Upper lobe of right lung (tissue), 1 donor: Measurements from ENCODE around the gene PRKCA. TPM values are rescaled to one million over a fixed set of nuclear protein-coding genes. Genes with fewer than 3 reads are reported as not detected.

Experiments
- ATAC-seq: fragments of 200-7000 bp; cut with Tn5 transposase; one replicate; pipeline ENCODE4 v1.9.1; 2020; ENCODE audit warnings: mild to moderate bottlenecking, moderate library complexity
- DNase-seq: peaks from one replicate; pipeline ENCODE4 v3.0.0-alpha.2; 2020
- H3K27ac ChIP-seq: fragments of 200-600 bp; one replicate; pipeline ENCODE4 v1.8.0; 2022
- H3K27me3 ChIP-seq: fragments of 200-600 bp; one replicate; pipeline ENCODE4 v1.8.0; 2022; ENCODE audit warnings: mild to moderate bottlenecking
- H3K36me3 ChIP-seq: fragments of 200-600 bp; one replicate; pipeline ENCODE4 v1.8.0; 2022
- H3K4me1 ChIP-seq: fragments of 200-600 bp; one replicate; pipeline ENCODE4 v1.8.0; 2022
- H3K4me3 ChIP-seq: fragments of 200-600 bp; one replicate; pipeline ENCODE4 v1.8.0; 2022; ENCODE audit warnings: mild to moderate bottlenecking
- H3K9me3 ChIP-seq: fragments of 200-600 bp; one replicate; pipeline ENCODE4 v1.8.0; 2022
- intact Hi-C: fragments of 100-400 bp; cut with DNase I; formaldehyde crosslinking; loops from one replicate; pipeline ENCODE4 v1.11.0; 2022
- total RNA-seq: library from RNA; stranded (reverse); fragmentation: NEBNext Ultra II Directional; extraction: Animal tissue kit (Norgen Biotek cat#: 25700); gene quantifications from one replicate; pipeline ENCODE4 v1.2.1, GENCODE V29; 2021
- TF ChIP-seq, protein P1 (sequence below): fragments of 200-600 bp; IDR thresholded peaks from one replicate; pipeline ENCODE4 v1.8.0; 2022; ENCODE audit warnings: antibody characterized with exemption
- donor health status: DM: no; HTN: yes; CAD: no; lungs with severe emphysema.

Gene PRKCA
- total RNA-seq, 1 donor from 2014 or later = 43.4 TPM

- no peak for ATAC-seq
- Histone ChIP-seq H3K27ac (no peak overlapping the region), H3K36me3 (no peaks in the 10 kb centered on the region), H3K4me3 (no peak overlapping the region), H3K9me3 (no peaks in the 10 kb centered on the region), H3K4me1 (peaks cover 5% of the 10 kb centered on the region), H3K27me3 (no peaks in the 10 kb centered on the region)
- TF ChIP-seq, protein P1, sequence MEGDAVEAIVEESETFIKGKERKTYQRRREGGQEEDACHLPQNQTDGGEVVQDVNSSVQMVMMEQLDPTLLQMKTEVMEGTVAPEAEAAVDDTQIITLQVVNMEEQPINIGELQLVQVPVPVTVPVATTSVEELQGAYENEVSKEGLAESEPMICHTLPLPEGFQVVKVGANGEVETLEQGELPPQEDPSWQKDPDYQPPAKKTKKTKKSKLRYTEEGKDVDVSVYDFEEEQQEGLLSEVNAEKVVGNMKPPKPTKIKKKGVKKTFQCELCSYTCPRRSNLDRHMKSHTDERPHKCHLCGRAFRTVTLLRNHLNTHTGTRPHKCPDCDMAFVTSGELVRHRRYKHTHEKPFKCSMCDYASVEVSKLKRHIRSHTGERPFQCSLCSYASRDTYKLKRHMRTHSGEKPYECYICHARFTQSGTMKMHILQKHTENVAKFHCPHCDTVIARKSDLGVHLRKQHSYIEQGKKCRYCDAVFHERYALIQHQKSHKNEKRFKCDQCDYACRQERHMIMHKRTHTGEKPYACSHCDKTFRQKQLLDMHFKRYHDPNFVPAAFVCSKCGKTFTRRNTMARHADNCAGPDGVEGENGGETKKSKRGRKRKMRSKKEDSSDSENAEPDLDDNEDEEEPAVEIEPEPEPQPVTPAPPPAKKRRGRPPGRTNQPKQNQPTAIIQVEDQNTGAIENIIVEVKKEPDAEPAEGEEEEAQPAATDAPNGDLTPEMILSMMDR = no peak
- DNase-seq = no peak
- intact Hi-C loops = no loop called here
Measured at GRCh38 chr17:66308856-66309255, 6.4 kb downstream of the PRKCA start.

GRCh38 chr17:66309793-66310192, 7.4 kb downstream of the PRKCA start:
- intact Hi-C loops = no loop called here
- TF ChIP-seq, protein P1 = no peak
- Histone ChIP-seq H3K27ac (no peak overlapping the region), H3K4me3 (no peak overlapping the region), H3K4me1 (no peaks in the 10 kb centered on the region), H3K9me3 (no peaks in the 10 kb centered on the region), H3K36me3 (no peaks in the 10 kb centered on the region), H3K27me3 (no peaks in the 10 kb centered on the region)
- no peak for DNase-seq
- ATAC-seq = no peak

GRCh38 chr17:66310528-66311148, 8.2 kb downstream of the PRKCA start:
- Histone ChIP-seq H3K4me1 (no peaks in the 10 kb centered on the region), H3K9me3 (no peaks in the 10 kb centered on the region), H3K27me3 (no peaks in the 10 kb centered on the region), H3K36me3 (no peaks in the 10 kb centered on the region), H3K4me3 (no peak overlapping the region), H3K27ac (no peak overlapping the region)
- TF ChIP-seq, protein P1 = no peak
- intact Hi-C loops = no loop called here
- no peak for ATAC-seq
- DNase-seq = no peak

- TF ChIP-seq, protein P1 = no peak
- no peak overlapping the region for H3K4me3 ChIP-seq
- H3K27me3 ChIP-seq = no peaks in the 10 kb centered on the region
- ATAC-seq (no peak), DNase-seq (no peak)
- H3K27ac ChIP-seq = no peak overlapping the region
- no peaks in the 10 kb centered on the region for H3K9me3 ChIP-seq
- H3K36me3 ChIP-seq = no peaks in the 10 kb centered on the region
- no peaks in the 10 kb centered on the region for H3K4me1 ChIP-seq
- intact Hi-C loops = no loop called here
Measured at GRCh38 chr17:66312912-66313311, 10.5 kb downstream of the PRKCA start.

- intact Hi-C loops = no loop called here
- no peak overlapping the region for H3K27ac ChIP-seq
- DNase-seq (no peak), ATAC-seq (no peak)
- no peaks in the 10 kb centered on the region for H3K4me1 ChIP-seq
- H3K4me3 ChIP-seq = no peak overlapping the region
- no peaks in the 10 kb centered on the region for H3K27me3 ChIP-seq
- TF ChIP-seq, protein P1 = no peak
- H3K36me3 ChIP-seq = no peaks in the 10 kb centered on the region
- no peaks in the 10 kb centered on the region for H3K9me3 ChIP-seq
Measured at GRCh38 chr17:66313325-66313724, 10.9 kb downstream of the PRKCA start.
